A673 (cell line): Measurements from ENCODE around the gene PDGFC. TPM values are rescaled to one million over a fixed set of nuclear protein-coding genes. Genes with fewer than 3 reads are reported as not detected.

Experiments
- BruUV-seq: library from RNA; stranded (reverse); fragments of 400-500 nt; replicated peaks from 2 replicates; lab custom pipeline; 2021; lab: Mats Ljungman, UMichigan
- CTCF ChIA-PET: fragments of 300-600 bp; sonication (Branson Sonifier 250); formaldehyde crosslinking; loops from one replicate; lab custom pipeline; 2022; ENCODE audit warnings: antibody characterized with exemption; lab: Charles Lee
- POLR2A ChIA-PET: fragments of 300-600 bp; sonication (Branson Sonifier 250); formaldehyde crosslinking; loops from one replicate; lab custom pipeline; 2022; ENCODE audit warnings: antibody characterized with exemption; ENCODE audit not compliant: low non-redundant PET; lab: Charles Lee
- DNase-seq: peaks from one replicate; pipeline ENCODE4 v3.0.0-alpha.2; 2015; ENCODE audit warnings: low spot score
- H3K27ac ChIP-seq: fragments of 200-600 bp; sonication (generic); 2 replicates; pipeline ENCODE4 v1.5.1; 2016; ENCODE audit warnings: mixed run types, low read depth, mild to moderate bottlenecking, mixed read lengths, antibody characterized with exemption, low read length; ENCODE audit not compliant: poor library complexity, severe bottlenecking
- H3K27me3 ChIP-seq: fragments of 200-600 bp; sonication (generic); replicated peaks from 2 replicates; pipeline ENCODE4 v1.6.1; 2017; ENCODE audit warnings: mixed run types, low read depth, mild to moderate bottlenecking, mixed read lengths, antibody characterized with exemption, low read length; ENCODE audit not compliant: insufficient read depth, poor library complexity
- H3K36me3 ChIP-seq: fragments of 200-600 bp; sonication (generic); 2 replicates; pipeline ENCODE4 v1.6.1; 2016; ENCODE audit warnings: mixed run types, mild to moderate bottlenecking, mixed read lengths, antibody characterized with exemption, low read length; ENCODE audit not compliant: insufficient read depth, poor library complexity, severe bottlenecking
- H3K4me1 ChIP-seq: fragments of 200-600 bp; sonication (generic); 2 replicates; pipeline ENCODE4 v1.6.1; 2017; ENCODE audit warnings: mixed run types, mild to moderate bottlenecking, mixed read lengths, antibody characterized with exemption, low read length; ENCODE audit not compliant: insufficient read depth, poor library complexity, severe bottlenecking
- H3K4me3 ChIP-seq: fragments of 200-600 bp; sonication (generic); 2 replicates; pipeline ENCODE4 v1.5.1; 2016; ENCODE audit warnings: low read depth, mixed run types, mild to moderate bottlenecking, mixed read lengths, low read length; ENCODE audit not compliant: poor library complexity, severe bottlenecking
- H3K9me3 ChIP-seq: fragments of 200-600 bp; sonication (generic); 2 replicates; pipeline ENCODE4 v1.6.1; 2016; ENCODE audit warnings: mixed run types, low read depth, mild to moderate bottlenecking, mixed read lengths, antibody characterized with exemption, low read length; ENCODE audit not compliant: poor library complexity, severe bottlenecking
- CTCF ChIP-seq: fragments of 300-800, 200-600 bp; sonication (generic); conservative IDR thresholded peaks from 2 replicates; pipeline ENCODE4 v1.5.1; 2017; ENCODE audit warnings: low read depth, mild to moderate bottlenecking, antibody characterized with exemption, low read length, moderate library complexity, mixed read lengths
- EZH2 ChIP-seq: fragments of 200-600 bp; sonication (generic); IDR thresholded peaks from 2 replicates; pipeline ENCODE4 v1.6.1; 2017; ENCODE audit warnings: borderline replicate concordance, low read depth, mild to moderate bottlenecking, mixed read lengths, antibody characterized with exemption, low read length; ENCODE audit not compliant: poor library complexity, severe bottlenecking
- intact Hi-C: fragments of 100-400 bp; cut with micrococcal nuclease; formaldehyde crosslinking; loops from one replicate; pipeline ENCODE4 v1.10.0; 2022; ENCODE audit not compliant: unreplicated experiment
- total RNA-seq: library from RNA; stranded (reverse); gene quantifications from 2 replicates; pipeline ENCODE4 v1.2.3, GENCODE V29; 2021

The PDGFC gene
- total RNA-seq, 1 experiment from 2014 or later, result 28.0 TPM

GRCh38 chr4:156711193-156711590, 260.4 kb downstream of the PDGFC start:
- Histone ChIP-seq H3K9me3 (no peaks in the 10 kb centered on the region), H3K27me3 (no peaks in the 10 kb centered on the region), H3K27ac (no peak overlapping the region), H3K4me3 (no peak overlapping the region), H3K4me1 (no peaks in the 10 kb centered on the region), H3K36me3 (no peaks in the 10 kb centered on the region)
- POLR2A ChIA-PET, result no interaction called here
- BruUV-seq, result no TSS peak
- intact Hi-C loops, result no loop called here
- TF ChIP-seq CTCF, result no peak
- TF ChIP-seq EZH2, result no peak
- DNase-seq, result no peak
- CTCF ChIA-PET, result no interaction called here

Other genes with a start within 250 kb of the PDGFC start
- 5.1 and 5.8 TPM in 2 replicates for gene GLRB, start 104.4 kb upstream of the PDGFC start, total RNA-seq
- gene GRIA2, start 248.9 kb upstream of the PDGFC start, total RNA-seq, result 0.32 and 0.42 TPM in 2 replicates